ENCODE measurements around the gene FRMD3. TPM values are rescaled to one million over a fixed set of nuclear protein-coding genes. Genes with fewer than 3 reads are reported as not detected.

Gene FRMD3
- total and polyA plus RNA-seq, 2 donors (not counting 3 experiments of a cell fraction or from before 2014, with no cell fraction given): 3.0 to 6.1 TPM

GRCh38 chr9:83514767-83515166 lies 23.4 kb downstream of the FRMD3 start:
- DNase-seq (ENCODE audit: low read depth, low spot score) (no peak), FAIRE-seq (no peak)
- ChIA-PET CTCF (interaction anchor here (2.4 kb wide), 1 partner anchor 30 kb away, joined by 6 read pairs; no protein-coding TSS in a partner anchor), POLR2A (no interaction called here)
- H3K9me3 ChIP-seq (replicated peaks; ENCODE audit: control insufficient read depth, insufficient read depth, low read length): no peaks in the 10 kb centered on the region
- dilution Hi-C loops (cut with MboI; ENCODE audit: extremely low pct_ligation_motif_present, low sequenced_read_pairs) (no loop called here), intact Hi-C loops (cut with micrococcal nuclease) (no loop called here)
- peaks cover 14% of the 10 kb centered on the region for H3K4me1 ChIP-seq (ENCODE audit: control insufficient read depth, extremely low read depth, insufficient read depth, low read length)
- H2AFZ ChIP-seq (ENCODE audit: low read depth, low read length): no peak overlapping the region
- BruUV-seq (replicated peaks): no TSS peak
- no peak overlapping the region for H3K4me3 ChIP-seq (replicated peaks in 1 of 3; ENCODE audit: insufficient read depth in 1 of 3, low read depth in 1 of 3, low read length in 3 of 3)
- H4K20me1 ChIP-seq (replicated peaks; ENCODE audit: control insufficient read depth, extremely low read depth, insufficient read depth, low read length): no peaks in the 10 kb centered on the region
- no peaks in the 10 kb centered on the region for H3K79me2 ChIP-seq (ENCODE audit: control insufficient read depth, insufficient read depth, low read length)
- no peak overlapping the region for H3K4me2 ChIP-seq (ENCODE audit: insufficient read depth, low read length)
- H3K27ac ChIP-seq (ENCODE audit: insufficient read depth, low read depth, low read length): no peak overlapping the region
- no peaks in the 10 kb centered on the region for H3K36me3 ChIP-seq (ENCODE audit: control insufficient read depth in 2 of 2, extremely low read depth in 1 of 2, insufficient read depth in 2 of 2, low read length in 2 of 2)
- H3K9me1 ChIP-seq (replicated peaks; ENCODE audit: control insufficient read depth, extremely low read depth, insufficient read depth, low read length): no peaks in the 10 kb centered on the region
- H3K27me3 ChIP-seq (ENCODE audit: control insufficient read depth in 2 of 2, insufficient read depth in 2 of 2, low read length in 2 of 2): no peaks in the 10 kb centered on the region
- no peak overlapping the region for H3K9ac ChIP-seq (replicated peaks; ENCODE audit: extremely low read depth, insufficient read depth, low read length)
- TF ChIP-seq GATA2 (IDR thresholded peaks at IDR 0.05; ENCODE audit: insufficient read depth, insufficient read length, low read depth, low read length): no peak
- TF ChIP-seq EZH2 (IDR thresholded peaks at IDR 0.05; ENCODE audit: borderline replicate concordance, low read depth, low read length, severe bottlenecking): no peak
- no peak for TF ChIP-seq CTCF (IDR thresholded peaks at IDR 0.05; ENCODE audit: extremely low read depth in 1 of 2, insufficient read depth in 1 of 2, low read depth in 1 of 2, low read length in 2 of 2)

- TF ChIP-seq MAX (IDR thresholded peaks at IDR 0.05; ENCODE audit: insufficient read depth, insufficient read length): no peak
- no peak for TF ChIP-seq GATA2 (IDR thresholded peaks at IDR 0.05; ENCODE audit: insufficient read depth, insufficient read length, low read depth, low read length)
- no peak for TF ChIP-seq EZH2 (IDR thresholded peaks at IDR 0.05; ENCODE audit: borderline replicate concordance, low read depth, low read length, severe bottlenecking)
- no peak for TF ChIP-seq POLR2AphosphoS5 (IDR thresholded peaks at IDR 0.05; ENCODE audit: insufficient read depth, low read depth, low read length)
- no peak for TF ChIP-seq CTCF (IDR thresholded peaks at IDR 0.05; ENCODE audit: extremely low read depth in 1 of 2, insufficient read depth in 1 of 2, low read depth in 1 of 2, low read length in 2 of 2)
- no peak for TF ChIP-seq FOS (IDR thresholded peaks at IDR 0.05; ENCODE audit: borderline replicate concordance, insufficient read depth, low read length)
- TF ChIP-seq POLR2A (IDR thresholded peaks at IDR 0.05; ENCODE audit: low read depth, low read length): no peak
- no peak for TF ChIP-seq JUN (IDR thresholded peaks at IDR 0.05; ENCODE audit: borderline replicate concordance, insufficient read depth, insufficient read length, low read depth)
- TF ChIP-seq MYC (IDR thresholded peaks at IDR 0.05; ENCODE audit: low read depth, low read length): no peak
- no peaks in the 10 kb centered on the region for H3K27me3 ChIP-seq (ENCODE audit: control insufficient read depth in 2 of 2, insufficient read depth in 2 of 2, low read length in 2 of 2)
- no peak overlapping the region for H3K4me3 ChIP-seq (replicated peaks in 1 of 3; ENCODE audit: insufficient read depth in 1 of 3, low read depth in 1 of 3, low read length in 3 of 3)
- no peak overlapping the region for H2AFZ ChIP-seq (ENCODE audit: low read depth, low read length)
- CTCF ChIA-PET: interaction anchor here (1.1 to 1.4 kb wide), 2 partner anchors 13 to 293 kb away, joined by 3 to 4 read pairs; no protein-coding TSS in a partner anchor
- no peak overlapping the region for H3K27ac ChIP-seq (ENCODE audit: insufficient read depth, low read depth, low read length)
- no peak for FAIRE-seq
- no peaks in the 10 kb centered on the region for H4K20me1 ChIP-seq (replicated peaks; ENCODE audit: control insufficient read depth, extremely low read depth, insufficient read depth, low read length)
- H3K9me3 ChIP-seq (replicated peaks; ENCODE audit: control insufficient read depth, insufficient read depth, low read length): no peaks in the 10 kb centered on the region
- no peak overlapping the region for H3K4me2 ChIP-seq (ENCODE audit: insufficient read depth, low read length)
- no peak overlapping the region for H3K9ac ChIP-seq (replicated peaks; ENCODE audit: extremely low read depth, insufficient read depth, low read length)
- no peaks in the 10 kb centered on the region for H3K9me1 ChIP-seq (replicated peaks; ENCODE audit: control insufficient read depth, extremely low read depth, insufficient read depth, low read length)
- no peaks in the 10 kb centered on the region for H3K79me2 ChIP-seq (ENCODE audit: control insufficient read depth, insufficient read depth, low read length)
- BruUV-seq (replicated peaks): no TSS peak
- intact Hi-C loops (cut with micrococcal nuclease): no loop called here
- peaks cover 19% of the 10 kb centered on the region for H3K4me1 ChIP-seq (ENCODE audit: control insufficient read depth, extremely low read depth, insufficient read depth, low read length)
- POLR2A ChIA-PET: no interaction called here
- dilution Hi-C loops (cut with MboI; ENCODE audit: extremely low pct_ligation_motif_present, low sequenced_read_pairs): no loop called here
- no peaks in the 10 kb centered on the region for H3K36me3 ChIP-seq (ENCODE audit: control insufficient read depth in 2 of 2, extremely low read depth in 1 of 2, insufficient read depth in 2 of 2, low read length in 2 of 2)
- no peak for DNase-seq (ENCODE audit: low read depth, low spot score)
These were observed 25.6 kb downstream of the FRMD3 start for GRCh38 chr9:83512621-83513020.

Data from endothelial cell of umbilical vein (primary cell).